Measurements from ENCODE around the gene PLXNA4. TPM values are rescaled to one million over a fixed set of nuclear protein-coding genes. Genes with fewer than 3 reads are reported as not detected.

The PLXNA4 gene
- total and polyA plus RNA-seq, 3 donors from 2014 or later: 3.4 to 5.5 (median 3.8) TPM

DNA sequence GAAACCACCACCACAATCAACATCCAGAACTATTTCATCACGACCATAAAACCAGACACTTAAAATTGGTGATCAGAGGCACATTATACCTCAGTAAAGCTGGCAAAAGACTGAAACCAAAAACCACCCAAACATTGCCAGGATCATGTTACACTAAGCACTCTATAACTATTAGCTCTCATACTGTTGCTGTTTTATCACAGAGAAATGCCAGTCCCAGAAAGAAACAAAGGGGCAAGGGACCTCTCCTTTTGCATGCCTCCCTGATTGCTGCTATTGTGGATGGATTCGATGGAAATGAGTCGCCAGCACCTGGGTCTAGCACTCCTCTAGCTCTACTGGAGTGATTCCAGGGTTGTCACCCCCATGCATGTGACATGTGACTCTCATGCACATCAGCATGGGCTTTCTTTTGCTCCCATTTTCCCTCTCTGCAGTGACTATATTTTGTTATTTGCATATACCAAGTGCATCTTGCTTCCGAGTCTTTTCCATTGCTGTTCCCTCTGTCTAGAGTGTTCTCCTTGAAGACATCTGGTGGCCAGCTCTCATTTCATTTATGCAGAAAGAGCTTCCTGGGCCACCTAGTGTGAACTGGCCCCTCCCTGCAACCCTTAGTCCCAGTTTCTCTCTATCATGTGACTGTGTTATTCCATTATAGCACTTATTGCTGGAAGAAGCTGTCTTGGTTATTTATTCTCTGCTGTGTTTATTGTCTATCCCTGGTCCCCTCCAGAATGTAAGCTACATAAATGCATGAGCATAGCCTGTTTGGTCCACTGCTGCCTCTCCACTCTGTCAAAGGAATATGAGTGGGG is 300.6 kb downstream of the PLXNA4 start:
- 74 to 83% methylated on average over 4 of the region's 4 CpGs for WGBS, 2 donors
- TF ChIP-seq CTCF (IDR thresholded peaks at IDR 0.05) (no peak), POLR2A (IDR thresholded peaks at IDR 0.05) (no peak)
- Histone ChIP-seq H3K9me3 (no peaks in the 10 kb centered on the region), H3K27ac (no peak overlapping the region), H3K27me3 (no peaks in the 10 kb centered on the region), H3K36me3 (ENCODE audit: low read depth, missing control alignments) (no peaks in the 10 kb centered on the region), H3K4me3 (no peak overlapping the region), H3K4me1 (no peaks in the 10 kb centered on the region)
- no peak for DNase-seq
- intact Hi-C loops (cut with DNase I; ENCODE audit: low total_unique reads): no loop called here

DNA sequence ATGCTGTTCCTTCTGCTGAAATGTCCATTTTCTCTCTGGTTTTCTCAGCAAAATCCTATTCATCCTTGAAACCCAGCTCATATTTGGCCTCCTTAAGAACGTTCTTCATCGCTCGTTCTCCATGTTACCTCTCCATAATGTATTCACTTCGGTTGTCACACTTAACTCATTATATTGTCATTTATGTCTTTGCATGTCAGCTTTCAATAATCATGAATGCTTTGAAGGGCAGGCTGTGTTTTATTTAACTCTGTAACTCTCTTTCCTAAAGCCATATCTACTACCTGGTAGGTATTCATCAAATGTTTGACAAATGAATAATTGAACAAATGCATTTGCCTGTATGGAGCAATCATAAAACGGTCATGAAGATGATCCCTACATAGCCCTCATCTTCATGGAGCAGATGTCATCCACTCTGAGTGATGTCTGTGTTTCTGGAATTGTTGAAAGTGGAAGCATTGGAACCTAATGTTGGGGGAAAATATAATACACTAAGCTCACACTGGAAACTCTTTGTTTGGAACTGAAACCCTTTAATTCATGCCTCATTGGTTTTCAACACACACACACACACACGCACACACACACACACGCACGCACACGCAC is 303.4 kb downstream of the PLXNA4 start:
- Histone ChIP-seq H3K27me3 (no peaks in the 10 kb centered on the region), H3K36me3 (ENCODE audit: low read depth, missing control alignments) (no peaks in the 10 kb centered on the region), H3K4me3 (no peak overlapping the region), H3K27ac (no peak overlapping the region), H3K4me1 (no peaks in the 10 kb centered on the region), H3K9me3 (no peaks in the 10 kb centered on the region)
- no peak for TF ChIP-seq CTCF (IDR thresholded peaks at IDR 0.05)
- no peak for TF ChIP-seq POLR2A (IDR thresholded peaks at IDR 0.05)
- intact Hi-C loops (cut with DNase I; ENCODE audit: low total_unique reads): no loop called here
- no peak for DNase-seq
- WGBS, 2 donors: 75 to 80% methylated on average over 9 of the region's 9 CpGs

- no peak overlapping the region for H3K27ac ChIP-seq
- WGBS, 2 donors: 20 to 28% methylated on average over 2 of the region's 2 CpGs
- no peaks in the 10 kb centered on the region for H3K9me3 ChIP-seq
- no peak overlapping the region for H3K4me3 ChIP-seq
- H3K4me1 ChIP-seq: no peaks in the 10 kb centered on the region
- H3K36me3 ChIP-seq (ENCODE audit: low read depth, missing control alignments): no peaks in the 10 kb centered on the region
- no peaks in the 10 kb centered on the region for H3K27me3 ChIP-seq
- intact Hi-C loops (cut with DNase I; ENCODE audit: low total_unique reads): no loop called here
- DNase-seq: no peak
- TF ChIP-seq CTCF (IDR thresholded peaks at IDR 0.05) (no peak), POLR2A (IDR thresholded peaks at IDR 0.05) (no peak)
Measured at GRCh38 chr7:132270517-132270916, 305.8 kb downstream of the PLXNA4 start.

DNA sequence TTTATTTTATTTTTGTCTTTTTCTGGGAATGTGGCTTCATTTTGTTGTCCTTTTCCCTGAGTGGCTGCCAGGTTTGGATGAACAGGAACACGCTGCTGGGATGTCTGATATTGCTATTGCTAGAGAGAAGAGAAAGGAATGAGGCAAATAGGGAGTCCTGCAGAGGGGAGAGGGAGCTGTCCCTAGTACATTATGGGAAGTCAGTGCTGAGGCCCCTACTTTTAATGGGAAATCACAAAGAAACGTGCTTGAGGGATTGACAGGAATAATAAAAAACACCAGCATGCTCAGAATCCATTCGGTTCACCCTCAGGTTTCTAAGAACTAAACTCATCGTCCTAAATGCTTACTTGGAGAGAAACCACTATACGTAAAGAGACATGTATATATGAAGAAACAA is 306.6 kb downstream of the PLXNA4 start:
- no peaks in the 10 kb centered on the region for H3K9me3 ChIP-seq
- intact Hi-C loops (cut with DNase I; ENCODE audit: low total_unique reads): no loop called here
- H3K27me3 ChIP-seq: no peaks in the 10 kb centered on the region
- no peak overlapping the region for H3K4me3 ChIP-seq
- H3K27ac ChIP-seq: no peak overlapping the region
- H3K4me1 ChIP-seq: no peaks in the 10 kb centered on the region
- H3K36me3 ChIP-seq (ENCODE audit: low read depth, missing control alignments): no peaks in the 10 kb centered on the region
- no peak for TF ChIP-seq POLR2A (IDR thresholded peaks at IDR 0.05)
- TF ChIP-seq CTCF (IDR thresholded peaks at IDR 0.05): no peak
- WGBS, 2 donors: 58 to 64% methylated on average over 5 of the region's 5 CpGs
- DNase-seq: no peak
